Fibroblast of skin of left quadriceps (primary cell): Measurements from ENCODE around the gene COX5A.

Experiments used
- DNase-seq, 2 experiments: peaks; one replicate each; pipeline ENCODE4 v3.0.0-alpha.2; 2013; ENCODE audit warnings: low read depth in 2 of 2

Gene COX5A

GRCh38 chr15:74937590-74938371 lies at the start of gene COX5A:
COX5A (minus strand) TSS chr15:74938073; CDS start chr15:74938014, 59 bp downstream.
- DNase-seq = peak; percentile 90 to 93

- no peak for DNase-seq
Observed at GRCh38 chr15:74983725-74984231, 45.9 kb upstream of the COX5A start.

GRCh38 chr15:74982183-74982582 lies 44.3 kb upstream of the COX5A start:
- no peak for DNase-seq

GRCh38 chr15:74978503-74978902 lies 40.6 kb upstream of the COX5A start:
- no peak for DNase-seq

GRCh38 chr15:74978077-74978476 lies 40.2 kb upstream of the COX5A start:
- DNase-seq = no peak

- DNase-seq = no peak
Observed at GRCh38 chr15:74977599-74977998, 39.7 kb upstream of the COX5A start.

GRCh38 chr15:74976159-74976558 lies 38.3 kb upstream of the COX5A start:
- no peak for DNase-seq

GRCh38 chr15:74967670-74968069 lies 29.8 kb upstream of the COX5A start:
- DNase-seq = no peak

- DNase-seq = peak in 1 of 2 experiments; percentile 14
Observed at GRCh38 chr15:74964794-74965193, 26.9 kb upstream of the COX5A start.

GRCh38 chr15:74963213-74963612 lies 25.3 kb upstream of the COX5A start:
- no peak for DNase-seq

- no peak for DNase-seq
Observed at GRCh38 chr15:74962671-74963070, 24.8 kb upstream of the COX5A start.

- DNase-seq = no peak
Observed at GRCh38 chr15:74962219-74962618, 24.3 kb upstream of the COX5A start.

GRCh38 chr15:74961616-74962015 lies 23.7 kb upstream of the COX5A start:
- no peak for DNase-seq

- no peak for DNase-seq
Observed at GRCh38 chr15:74960995-74961588, 23.2 kb upstream of the COX5A start.

- DNase-seq = no peak
Observed at GRCh38 chr15:74960286-74960685, 22.4 kb upstream of the COX5A start.

GRCh38 chr15:74959586-74959939 lies 21.7 kb upstream of the COX5A start:
- DNase-seq = no peak

GRCh38 chr15:74958908-74959585 lies 21.2 kb upstream of the COX5A start:
- DNase-seq = no peak

- no peak for DNase-seq
Observed at GRCh38 chr15:74958320-74958907, 20.5 kb upstream of the COX5A start.

GRCh38 chr15:74957476-74958035 lies 19.7 kb upstream of the COX5A start:
- no peak for DNase-seq

- DNase-seq = peak in 1 of 2 experiments; percentile 40
Observed at GRCh38 chr15:74956648-74957475, 19.0 kb upstream of the COX5A start, which contains the start of gene RPP25. RPP25 (minus strand) TSS chr15:74956772; CDS start chr15:74956583, 189 bp downstream.
